ENCODE results near the gene CEACAM20.
A peak's percentile ranks its signal among the peaks of the same experiment; 100 is the strongest.
"Not testable (repeated sequence)": the region's sequence is repeated elsewhere in the genome, so short reads cannot be mapped to it uniquely, and the experiment has no call there.

Gene CEACAM20

DNA sequence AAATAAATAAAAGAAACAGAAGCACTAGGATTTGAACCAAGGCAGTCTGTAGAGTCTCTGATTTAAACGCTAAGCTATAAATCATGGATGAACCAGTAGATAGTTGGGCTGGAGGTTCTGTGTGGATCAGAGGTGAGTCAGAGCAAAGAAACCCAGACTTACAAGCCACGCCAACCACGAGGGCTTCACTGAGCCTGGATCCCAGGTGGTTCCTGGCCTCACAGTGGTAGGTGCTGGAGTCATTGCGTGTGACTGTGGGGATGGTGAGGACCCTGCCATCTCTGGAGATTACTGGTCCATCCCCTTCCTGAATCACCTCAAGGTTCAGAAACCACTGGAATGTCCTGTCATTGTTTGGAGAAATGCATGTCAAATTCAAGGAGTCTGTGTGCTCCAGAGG lies 19.3 kb upstream of the CEACAM20 start:
- no peak for DNase-seq (ENCODE audit: low read depth)

DNA sequence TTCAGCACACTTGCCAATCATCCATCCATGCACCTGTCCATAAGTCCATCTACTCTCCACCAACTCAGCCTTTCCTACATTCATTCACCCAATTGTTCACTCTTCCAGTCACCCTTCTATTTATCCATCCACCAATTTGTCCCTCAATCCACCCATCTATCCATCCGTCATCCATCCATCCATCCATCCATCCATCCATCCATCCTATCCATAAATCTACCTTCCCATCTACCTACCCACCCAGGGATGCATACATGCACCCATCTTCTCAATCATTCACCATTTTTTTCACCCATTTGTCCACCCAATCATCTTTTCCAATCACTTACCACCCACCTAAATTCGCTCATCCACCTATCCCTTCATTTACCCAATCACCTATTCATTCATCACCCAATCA lies 14.6 kb upstream of the CEACAM20 start:
- no peak for DNase-seq (ENCODE audit: low read depth)

DNA sequence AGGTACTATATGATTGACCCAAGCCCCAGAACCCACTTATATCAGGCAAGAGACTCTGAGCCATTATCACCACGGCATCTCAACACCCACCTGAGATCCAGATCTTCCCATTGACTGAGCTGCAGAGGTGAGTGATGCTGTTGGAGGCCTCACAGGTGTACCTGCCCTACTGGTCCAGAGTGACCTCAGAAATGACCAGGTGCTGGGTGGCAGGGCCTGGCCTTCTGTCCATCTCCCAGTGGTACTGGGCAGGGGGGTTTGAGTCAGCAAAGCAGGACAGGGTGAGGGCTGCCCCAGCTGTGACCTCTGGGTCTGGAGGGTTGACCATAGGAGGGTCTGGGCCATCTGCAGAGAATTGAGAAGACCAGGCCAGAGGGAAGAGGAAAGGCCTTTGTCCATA lies 13.2 kb upstream of the CEACAM20 start:
- DNase-seq (ENCODE audit: low read depth): no peak

DNA sequence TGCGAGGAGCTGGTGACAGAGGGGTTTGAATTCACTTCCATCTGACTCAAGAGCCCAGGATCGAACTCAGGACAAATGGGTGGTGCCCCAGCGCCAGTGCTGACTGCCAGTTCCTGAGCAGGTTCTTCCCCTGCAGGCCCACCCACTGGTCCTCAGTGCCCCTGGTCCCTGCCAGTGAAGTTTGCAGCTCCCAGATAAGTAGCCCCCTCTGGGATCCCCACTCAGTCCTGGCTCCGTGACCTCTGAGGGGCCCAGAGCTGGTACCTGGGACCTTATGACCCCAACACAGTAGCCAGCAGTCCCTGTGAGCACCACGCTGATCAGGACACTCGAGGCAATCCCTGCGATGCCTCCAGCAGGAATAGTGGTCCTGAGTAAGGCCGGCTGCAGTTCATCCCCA lies 11.3 kb upstream of the CEACAM20 start:
- DNase-seq (ENCODE audit: low read depth): no peak

DNA sequence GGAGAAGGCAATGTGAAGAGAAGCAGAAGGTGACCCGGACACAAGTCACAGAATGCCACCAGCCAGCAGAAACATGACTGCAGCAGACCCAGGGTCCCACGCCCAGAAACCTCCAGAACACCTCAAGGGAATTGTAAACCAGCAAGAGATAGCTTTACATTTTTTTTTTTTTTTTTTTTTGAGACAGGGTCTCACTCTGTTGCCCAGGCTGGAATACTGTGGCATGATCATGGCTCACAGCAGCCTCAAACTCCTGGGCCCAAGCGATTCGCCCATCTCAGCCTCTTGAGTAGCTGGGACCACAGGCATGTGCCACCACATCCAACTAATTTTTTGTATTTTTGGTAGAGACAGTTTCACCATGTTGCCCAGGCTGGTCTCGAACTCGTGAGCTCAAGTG lies 10.5 kb upstream of the CEACAM20 start:
- DNase-seq (ENCODE audit: low read depth): no peak

DNA sequence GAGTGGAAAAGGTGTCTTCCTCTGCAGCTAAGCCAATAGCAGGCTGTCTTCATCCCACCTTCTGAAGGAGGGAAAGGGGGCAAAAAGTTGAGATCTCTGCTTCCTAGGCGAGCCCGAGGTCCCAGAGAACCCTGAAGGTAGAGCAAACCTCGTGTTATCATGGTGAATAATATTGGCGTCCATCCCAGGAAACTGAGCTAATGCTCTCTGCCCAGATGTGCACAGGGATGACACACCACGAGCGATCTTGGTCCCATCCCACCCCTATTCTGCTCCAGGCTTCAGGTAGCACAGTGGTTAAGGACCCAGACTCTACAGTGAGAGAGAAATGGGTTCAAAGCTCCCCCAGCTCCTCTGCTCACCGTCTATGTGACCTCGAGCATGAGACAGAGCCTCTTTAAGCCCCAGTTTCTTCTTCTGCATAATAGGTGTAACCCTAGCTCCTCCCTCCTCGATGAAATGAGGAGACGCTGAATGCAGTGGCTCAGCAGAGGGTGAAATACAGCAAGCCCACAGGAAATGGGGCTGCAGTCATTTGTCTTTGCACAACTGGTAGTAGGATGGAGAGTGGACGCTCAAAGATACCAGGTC lies 9.9 kb upstream of the CEACAM20 start:
- no peak for DNase-seq (ENCODE audit: low read depth)

DNA sequence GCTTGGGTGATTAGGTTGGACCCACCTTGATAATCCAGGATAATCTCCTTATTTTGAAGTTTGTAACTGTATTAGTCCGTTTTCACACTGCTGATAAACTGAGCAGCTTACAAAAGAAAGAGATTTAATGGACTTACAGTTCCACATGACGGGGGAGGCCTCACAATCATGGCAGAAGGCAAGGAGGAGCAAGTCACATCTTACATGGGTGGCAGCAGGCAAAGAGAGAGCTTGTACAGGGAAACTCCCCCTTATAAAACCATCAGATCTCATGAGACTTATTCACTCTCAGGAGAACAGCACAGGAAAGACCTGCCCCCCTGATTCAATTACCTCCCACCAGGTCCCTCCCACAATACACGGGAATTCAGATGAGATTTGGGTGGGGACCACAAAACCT lies 5.9 kb upstream of the CEACAM20 start:
- DNase-seq (ENCODE audit: low read depth): not testable (repeated sequence)

DNA sequence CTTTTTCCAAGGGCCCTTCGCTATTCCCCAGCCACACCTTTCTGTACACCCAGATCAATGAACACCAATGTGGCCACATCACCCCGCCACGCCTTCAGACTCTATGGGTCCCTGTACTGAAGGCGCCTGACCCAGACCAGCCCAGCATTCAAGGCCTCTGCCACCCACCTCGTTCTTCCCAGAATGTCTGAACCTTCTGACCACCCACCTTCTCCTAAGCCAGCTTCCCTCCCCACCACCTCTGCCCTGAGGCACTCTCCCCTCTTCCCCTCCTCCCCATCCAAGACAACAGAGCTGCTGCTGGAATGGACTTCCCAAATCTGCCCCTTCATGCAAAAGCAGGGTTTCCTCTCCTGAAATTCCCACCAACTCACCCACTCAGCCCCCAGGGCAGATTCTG lies 3.3 kb upstream of the CEACAM20 start:
- no peak for DNase-seq (ENCODE audit: low read depth)

DNA sequence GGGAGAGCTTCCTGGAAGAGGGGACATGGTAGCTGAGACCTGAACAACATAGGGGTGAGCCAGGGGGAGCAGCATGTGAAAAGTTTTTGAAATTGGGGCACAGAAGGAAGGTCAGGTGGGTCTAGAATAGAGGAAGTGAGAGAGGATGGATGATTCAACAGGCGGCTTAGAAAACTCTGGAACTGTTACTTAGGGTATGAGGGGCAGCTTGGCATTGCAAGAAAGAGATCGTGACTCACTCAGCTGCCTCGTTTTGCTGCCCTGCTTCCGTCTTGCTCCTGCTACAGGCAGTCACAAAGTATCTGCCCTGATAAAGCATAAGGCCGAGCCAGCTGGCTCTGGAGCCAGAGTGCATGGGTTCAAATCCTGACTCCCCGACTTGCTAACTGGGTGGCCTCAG lies 1.3 kb upstream of the CEACAM20 start:
- no peak for DNase-seq (ENCODE audit: low read depth)

DNA sequence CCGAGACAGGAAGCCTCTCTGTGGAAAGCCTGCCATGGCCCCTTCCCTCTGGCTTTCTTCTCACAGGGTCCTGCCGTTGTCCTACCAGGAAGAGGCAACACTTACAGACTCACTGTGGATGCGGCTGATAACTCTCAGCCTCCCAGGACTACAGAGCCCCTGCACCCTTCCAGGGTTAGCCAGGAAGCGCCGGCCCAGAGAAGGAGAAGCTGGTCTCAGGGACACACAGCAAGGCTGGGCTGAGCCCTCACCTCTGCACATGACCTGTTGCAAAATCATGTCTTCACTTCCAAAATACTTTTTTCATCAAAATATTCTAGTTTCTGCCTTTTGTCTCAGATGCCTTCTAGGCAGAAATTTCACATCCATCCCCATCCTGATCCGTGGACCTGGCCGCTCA lies 1.9 kb downstream of the CEACAM20 start:
- no peak for DNase-seq (ENCODE audit: low read depth)

DNA sequence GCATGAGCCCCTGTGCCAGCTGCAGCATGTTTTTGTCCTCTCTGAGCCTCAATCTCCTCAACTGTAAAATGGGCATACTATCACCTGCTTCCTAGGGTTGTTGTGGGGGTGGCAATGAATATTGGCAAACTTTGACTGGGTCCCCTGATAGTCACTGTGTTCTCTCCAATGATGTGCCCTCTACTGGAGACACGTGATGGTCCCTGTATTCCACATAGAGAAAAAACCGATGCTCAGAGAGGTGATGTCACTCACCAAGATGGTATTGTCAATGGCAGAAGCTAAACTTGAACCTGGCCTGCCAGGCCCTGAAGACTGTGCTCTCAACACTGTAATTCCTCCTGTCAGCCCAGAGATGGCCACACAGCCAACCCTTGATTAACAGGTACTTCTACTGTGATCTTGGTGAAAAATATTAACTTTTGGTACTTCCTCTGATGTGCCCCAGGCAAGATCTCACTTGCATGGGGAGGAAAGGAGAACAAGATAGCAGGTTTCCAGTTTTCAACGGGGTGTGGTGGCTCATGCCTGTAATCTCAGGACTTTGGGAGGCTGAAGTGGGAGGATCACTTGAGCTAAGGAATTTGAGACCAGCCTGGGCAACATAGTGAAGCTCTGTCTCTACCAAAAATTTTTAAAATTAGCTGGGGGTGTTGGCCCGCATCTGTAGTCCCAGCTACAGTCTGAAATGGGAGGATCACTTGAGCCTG lies 3.6 kb downstream of the CEACAM20 start:
- DNase-seq (ENCODE audit: low read depth): no peak

DNA sequence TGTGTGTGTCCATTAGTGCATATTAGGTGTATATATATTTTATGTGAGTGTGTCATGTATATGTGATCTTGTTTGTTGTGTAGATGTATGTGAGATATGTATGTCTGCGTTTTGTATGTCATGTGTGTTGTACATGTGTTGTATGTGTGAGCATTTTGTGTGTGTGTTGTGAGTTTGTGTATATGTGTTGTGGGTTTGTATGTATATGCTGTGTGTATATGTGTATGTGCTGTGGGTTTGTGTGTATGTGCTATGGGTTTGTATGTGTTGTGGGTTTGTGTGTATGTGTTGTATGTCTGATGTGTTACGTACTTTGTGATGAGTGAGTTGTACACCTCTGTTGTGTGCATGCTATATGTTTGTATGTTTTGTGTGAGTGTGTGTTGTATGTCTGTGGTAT lies 8.1 kb downstream of the CEACAM20 start:
- DNase-seq (ENCODE audit: low read depth): no peak

DNA sequence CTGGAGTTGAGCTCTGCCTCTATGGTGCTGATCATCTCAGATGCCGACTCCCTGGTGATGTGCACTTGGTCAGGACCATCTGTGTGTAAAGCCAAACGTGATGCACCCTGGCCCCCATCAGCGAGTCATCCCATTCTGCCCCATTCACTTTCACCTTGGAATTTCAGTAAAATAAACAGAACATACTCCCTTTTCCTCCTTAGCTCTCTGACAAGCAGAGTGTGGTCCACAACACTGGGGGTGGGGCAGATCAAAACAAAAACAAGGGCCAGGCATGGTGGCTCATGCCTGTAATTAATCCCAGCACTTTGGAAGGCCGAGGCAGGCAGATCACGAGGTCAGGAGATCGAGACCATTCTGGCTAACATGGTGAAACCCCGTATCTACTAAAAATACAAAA lies 12.3 kb downstream of the CEACAM20 start:
- no peak for DNase-seq (ENCODE audit: low read depth)

DNA sequence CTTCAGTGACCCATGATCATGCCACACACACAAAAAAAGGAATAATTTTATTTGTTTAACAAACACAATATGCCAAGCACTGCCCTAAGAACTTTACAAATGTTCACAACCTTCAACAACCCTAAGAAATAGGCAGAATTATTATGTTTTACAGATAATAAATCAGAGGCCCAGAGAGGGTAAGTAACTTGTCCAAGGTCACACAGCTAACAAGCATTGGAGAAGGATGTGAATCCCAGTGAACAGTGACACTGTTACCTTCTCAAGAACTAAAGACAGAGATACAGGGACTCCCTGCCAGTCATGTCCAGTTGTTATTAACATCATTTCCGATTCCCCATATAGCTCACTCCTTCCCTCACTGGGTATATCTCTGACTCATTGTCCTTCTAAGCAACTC lies 13.6 kb downstream of the CEACAM20 start:
- DNase-seq (ENCODE audit: low read depth): no peak

DNA sequence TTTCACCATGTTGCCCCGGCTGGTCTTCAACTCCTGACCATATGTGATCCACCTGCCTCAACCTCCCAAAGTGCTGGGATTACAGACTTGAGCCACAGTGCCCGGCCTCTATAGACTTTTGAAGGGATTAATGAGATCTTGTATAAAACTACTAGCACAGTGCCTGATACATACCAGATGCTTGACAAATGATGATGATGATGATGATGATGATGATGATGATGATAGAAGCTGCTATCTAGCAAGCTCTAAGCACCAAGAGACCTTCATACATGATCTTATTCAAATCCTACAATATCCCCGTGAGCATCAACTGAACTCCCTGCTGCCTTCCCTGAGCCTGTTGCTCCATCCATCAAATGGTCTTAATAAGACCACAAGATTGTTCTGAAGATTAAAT lies 14.4 kb downstream of the CEACAM20 start:
- DNase-seq (ENCODE audit: low read depth): no peak

DNA sequence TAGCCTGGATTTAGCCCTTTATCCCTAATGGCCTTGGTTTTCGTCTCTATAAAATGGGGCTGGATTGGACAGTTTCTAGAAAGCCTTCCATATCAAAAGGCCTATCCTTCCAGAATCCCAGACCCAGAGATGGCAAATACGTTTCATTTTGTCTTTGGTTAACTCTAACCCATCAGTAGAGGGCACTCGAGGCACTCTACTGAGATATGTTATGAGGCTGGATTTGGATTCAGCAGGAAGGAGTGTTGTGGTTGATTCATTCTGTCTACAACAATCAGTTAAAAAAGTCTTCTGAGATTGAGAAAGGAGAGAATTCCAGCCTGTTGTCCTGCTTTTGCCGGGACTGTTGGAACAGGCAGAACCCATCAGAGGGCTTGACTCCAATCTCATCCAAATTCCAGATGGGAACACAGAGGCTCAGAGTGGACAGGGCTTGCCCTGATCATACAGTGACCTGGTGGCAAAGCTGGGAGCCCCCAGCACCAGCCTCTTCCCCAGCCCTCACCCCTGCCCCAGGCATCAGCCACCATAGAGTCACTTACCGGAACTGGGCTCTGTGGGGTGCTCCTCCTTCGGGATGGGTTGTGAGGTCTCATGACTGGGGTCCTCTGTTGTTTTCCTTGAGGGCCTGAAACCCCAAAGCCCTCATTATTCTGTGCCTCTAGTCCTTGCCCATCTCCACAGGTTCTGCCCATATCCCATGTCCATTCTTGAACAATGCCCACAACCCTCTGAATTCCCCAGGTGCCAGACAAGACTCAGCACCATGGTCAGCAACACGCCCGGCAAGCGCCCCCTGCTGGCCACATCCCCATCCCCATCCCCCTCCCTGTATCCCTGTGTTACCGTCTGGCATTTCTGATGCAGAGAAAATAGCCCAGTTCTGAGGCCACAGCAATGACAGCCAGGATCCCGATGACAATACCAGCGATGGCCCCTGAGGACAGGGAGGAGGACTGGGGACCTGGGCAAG lies 16.9 kb downstream of the CEACAM20 start:
- no peak for DNase-seq (ENCODE audit: low read depth)

DNA sequence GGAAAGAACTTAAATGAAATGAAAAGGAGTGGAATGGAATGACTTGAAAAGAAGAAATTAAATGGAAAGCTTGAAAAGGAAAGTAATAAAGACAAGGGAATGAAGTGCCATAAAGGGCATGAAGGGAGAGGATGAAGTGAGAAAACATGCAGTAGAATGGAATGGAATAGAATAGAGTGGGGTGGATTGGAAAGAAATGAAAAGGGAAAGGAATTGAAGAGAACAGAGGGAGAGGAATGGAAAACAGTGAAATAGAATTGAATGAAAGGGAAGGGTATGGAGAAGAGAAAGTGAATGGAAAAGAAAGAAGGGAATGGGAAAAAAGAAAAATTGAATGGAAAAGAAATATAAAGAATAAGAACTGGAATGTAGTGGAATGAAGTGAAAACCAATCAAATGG lies 20.0 kb downstream of the CEACAM20 start:
- DNase-seq (ENCODE audit: low read depth): no peak

DNA sequence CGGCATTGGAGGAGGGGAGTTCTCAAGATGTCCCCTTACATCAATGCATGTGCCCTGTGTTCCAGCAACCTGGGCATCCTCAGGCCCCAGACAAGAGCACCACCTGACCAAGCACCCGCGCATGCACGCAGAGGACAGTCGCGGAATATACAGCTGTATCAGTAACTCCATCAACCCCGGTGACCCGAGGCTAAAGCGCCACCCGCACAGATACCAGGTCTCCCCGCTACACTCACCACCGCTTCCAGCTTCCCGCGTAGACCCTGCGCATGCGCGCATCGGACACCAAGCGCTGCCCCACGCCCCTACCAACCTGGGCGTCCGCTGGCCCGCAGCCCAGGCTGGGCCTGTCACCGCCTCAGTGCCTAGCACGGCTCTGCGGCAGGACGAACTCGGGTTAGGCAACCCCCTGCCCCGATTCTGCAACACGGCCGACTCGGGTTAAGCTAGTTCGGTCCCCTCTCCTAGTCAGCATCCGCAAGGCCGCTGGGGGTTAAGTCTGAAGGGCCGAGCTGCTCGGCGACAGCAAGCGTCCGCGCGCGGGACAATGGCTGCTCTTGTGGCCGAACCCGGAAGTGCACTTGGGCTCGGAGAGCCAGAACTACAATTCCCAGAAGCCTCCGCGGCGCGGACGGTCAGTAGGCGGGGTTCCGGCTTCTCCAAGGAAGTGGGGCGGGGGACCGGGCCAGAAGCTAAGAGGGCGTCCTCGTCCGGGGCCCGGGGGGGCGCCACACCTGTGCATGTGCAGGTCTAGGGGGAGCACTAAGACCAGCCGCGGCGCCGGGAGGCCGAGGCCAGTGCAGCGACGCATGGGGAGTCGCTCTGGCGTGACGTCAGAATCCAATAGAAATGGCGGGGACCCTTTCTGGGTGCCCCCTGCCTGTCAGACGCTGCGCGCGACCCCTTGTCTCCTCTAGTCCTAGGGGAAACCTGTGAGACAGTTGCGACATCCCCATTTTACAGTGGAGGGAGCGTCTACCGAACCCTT lies 29.2 kb downstream of the CEACAM20 start, which contains the start of gene ZNF180:
ZNF180 (minus strand) TSS at position 561 of the 988 bp plus-strand sequence. CDS start 3,188 bp downstream, outside the sequence.
- peak; percentile 94 for DNase-seq (ENCODE audit: low read depth)

DNA sequence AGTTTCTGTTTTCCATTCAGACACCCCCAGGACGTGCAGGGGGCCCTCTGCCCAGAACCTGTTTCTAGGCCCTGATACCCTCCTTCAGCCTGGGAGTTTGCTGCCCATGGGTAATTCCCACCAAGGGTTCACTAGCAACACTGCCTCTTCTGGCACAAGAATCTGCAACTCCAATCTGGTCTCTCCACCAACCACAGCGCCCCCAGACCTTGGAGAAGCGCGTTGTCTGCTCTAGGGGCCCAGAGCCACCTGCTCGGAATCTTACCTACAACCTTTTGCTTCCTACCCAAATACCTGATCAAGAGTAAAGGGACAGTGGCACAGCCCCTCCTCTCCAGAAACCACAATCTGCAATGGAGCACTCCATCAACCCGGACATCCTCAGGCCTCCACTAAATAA lies 29.9 kb downstream of the CEACAM20 start:
- no peak for DNase-seq (ENCODE audit: low read depth)

DNA sequence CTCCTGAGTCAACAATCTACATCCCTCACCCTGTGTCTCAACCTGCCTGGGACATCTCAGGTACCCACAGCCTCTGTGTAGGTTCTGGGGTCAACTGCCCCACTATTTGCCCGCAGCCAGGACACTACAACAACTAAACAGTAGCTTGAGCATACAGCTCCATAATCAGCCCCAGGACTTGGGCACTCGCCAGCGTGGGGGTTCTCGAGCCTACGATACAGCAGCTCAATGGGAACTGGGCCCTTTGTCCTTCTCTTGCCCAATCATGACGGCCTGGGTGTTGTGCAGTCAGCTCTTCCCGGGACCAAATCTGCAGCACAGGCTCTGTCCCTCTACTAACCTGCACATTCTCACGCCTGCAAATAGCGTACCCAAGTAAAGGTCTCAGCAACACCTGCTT lies 30.5 kb downstream of the CEACAM20 start:
- no peak for DNase-seq (ENCODE audit: low read depth)

DNA sequence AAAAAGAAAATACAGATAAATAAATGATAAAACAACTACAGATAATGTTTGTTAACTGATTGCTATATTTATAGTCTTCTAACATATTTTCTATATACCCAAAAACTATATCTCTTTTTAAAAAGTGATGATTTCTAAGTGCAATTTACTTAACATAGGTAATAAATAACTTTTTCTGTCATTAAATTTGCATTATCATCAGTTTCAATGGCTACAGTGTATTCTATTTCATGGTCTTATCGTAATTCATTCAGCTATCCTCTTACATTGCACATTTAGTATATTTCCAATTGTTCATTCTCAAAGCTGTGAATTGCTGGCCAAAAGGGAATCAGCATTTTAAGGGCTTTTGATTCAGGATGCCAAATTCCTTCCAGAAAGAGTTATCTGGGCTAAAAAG lies 32.8 kb downstream of the CEACAM20 start:
- no peak for DNase-seq (ENCODE audit: low read depth)

Data from stimulated activated CD8-positive, alpha-beta memory T cell treated with anti-CD3 and anti-CD28 coated beads, Interleukin-15, amount 100 ng/mL, for 1 hour (primary cell).